ENCODE data around the gene CELA1. TPM values are rescaled to one million over a fixed set of nuclear protein-coding genes. Genes with fewer than 3 reads are reported as not detected.

The CELA1 gene
- total and polyA plus RNA-seq, 2 of the 13 experiments (the other 11 are each of a cell fraction or from before 2014, with no cell fraction given) = not detected

GRCh38 chr12:51335931-51336330 lies 10.5 kb downstream of the CELA1 start (continued):
- TF ChIP-seq HES4 (CRISPR knock-in tag; IDR thresholded peaks at IDR 0.05; ENCODE audit: borderline replicate concordance) (no peak), ARID3A (IDR thresholded peaks at IDR 0.05; ENCODE audit: low read depth, low read length) (no peak), ZNF383 (CRISPR knock-in tag; IDR thresholded peaks at IDR 0.05; ENCODE audit: borderline replicate concordance) (no peak), NR3C1 (CRISPR knock-in tag; IDR thresholded peaks at IDR 0.05) (no peak), NR2F6 (IDR thresholded peaks at IDR 0.05) (no peak), NR2F6 (CRISPR knock-in tag; IDR thresholded peaks at IDR 0.05) (no peak)

GRCh38 chr12:51334764-51335163 lies 11.7 kb downstream of the CELA1 start:
- BruUV-seq (replicated peaks) = no TSS peak
- no peaks in the 10 kb centered on the region for H3K27me3 ChIP-seq (ENCODE audit: control insufficient read depth in 1 of 2, insufficient read depth in 2 of 2, low read length in 2 of 2)
- no peaks in the 10 kb centered on the region for H3K4me1 ChIP-seq (ENCODE audit: insufficient read depth, low read length)
- no peaks in the 10 kb centered on the region for H3K36me3 ChIP-seq (replicated peaks in 1 of 2; ENCODE audit: control insufficient read depth in 1 of 2, insufficient read depth in 2 of 2, low read length in 2 of 2)
- H2AFZ ChIP-seq (ENCODE audit: low read length) = no peak overlapping the region
- in situ Hi-C loops (cut with HindIII; ENCODE audit: extremely low pct_ligation_motif_present, low pct_unique_long_range_greater_than_20kb) (no loop called here), intact Hi-C loops (cut with micrococcal nuclease; ENCODE audit: unreplicated experiment) (no loop called here)
- H3K79me2 ChIP-seq (ENCODE audit: insufficient read depth, low read length) = no peaks in the 10 kb centered on the region
- H3K27ac ChIP-seq (ENCODE audit: extremely low read length, insufficient read depth, low read length) = no peak overlapping the region
- no peaks in the 10 kb centered on the region for H4K20me1 ChIP-seq (ENCODE audit: insufficient read depth, low read length)
- ChIA-PET CTCF (ENCODE audit: low intra/inter-chr PET ratio, low total read pairs) (no interaction called here), POLR2A (no interaction called here)
- TF ChIP-seq SP140L (CRISPR knock-in tag; IDR thresholded peaks at IDR 0.05; ENCODE audit: borderline replicate concordance) = no peak
- H3K9me3 ChIP-seq (ENCODE audit: low read length) = no peaks in the 10 kb centered on the region
- ATAC-seq (no peak), DNase-seq (ENCODE audit: low spot score) (no peak), FAIRE-seq (no peak)
- no peak overlapping the region for H3K4me3 ChIP-seq (replicated peaks in 1 of 3; ENCODE audit: insufficient read depth in 1 of 3, low read depth in 2 of 3, low read length in 3 of 3)
- WGBS (ENCODE audit: low lambda C conversion rate) = 32% methylated on average over 4 of the region's 4 CpGs
- H3K4me2 ChIP-seq (ENCODE audit: low read depth, low read length) = no peak overlapping the region
- no peak overlapping the region for H3K9ac ChIP-seq (ENCODE audit: insufficient read depth, low read depth, low read length)

- H3K4me3 ChIP-seq (replicated peaks in 1 of 3; ENCODE audit: insufficient read depth in 1 of 3, low read depth in 2 of 3, low read length in 3 of 3) = no peak overlapping the region
- H3K27ac ChIP-seq (ENCODE audit: extremely low read length, insufficient read depth, low read length) = no peak overlapping the region
- no peaks in the 10 kb centered on the region for H4K20me1 ChIP-seq (ENCODE audit: insufficient read depth, low read length)
- no peaks in the 10 kb centered on the region for H3K79me2 ChIP-seq (ENCODE audit: insufficient read depth, low read length)
- no peaks in the 10 kb centered on the region for H3K9me3 ChIP-seq (ENCODE audit: low read length)
- 54% methylated on average over 6 of the region's 6 CpGs for WGBS (ENCODE audit: low lambda C conversion rate)
- H3K36me3 ChIP-seq (replicated peaks in 1 of 2; ENCODE audit: control insufficient read depth in 1 of 2, insufficient read depth in 2 of 2, low read length in 2 of 2) = no peaks in the 10 kb centered on the region
- FAIRE-seq (no peak), DNase-seq (ENCODE audit: low spot score) (no peak), ATAC-seq (no peak)
- in situ Hi-C loops (cut with HindIII; ENCODE audit: extremely low pct_ligation_motif_present, low pct_unique_long_range_greater_than_20kb) (no loop called here), intact Hi-C loops (cut with micrococcal nuclease; ENCODE audit: unreplicated experiment) (no loop called here)
- ChIA-PET POLR2A (no interaction called here), CTCF (ENCODE audit: low intra/inter-chr PET ratio, low total read pairs) (no interaction called here)
- H3K4me2 ChIP-seq (ENCODE audit: low read depth, low read length) = no peak overlapping the region
- no peaks in the 10 kb centered on the region for H3K27me3 ChIP-seq (ENCODE audit: control insufficient read depth in 1 of 2, insufficient read depth in 2 of 2, low read length in 2 of 2)
- H2AFZ ChIP-seq (ENCODE audit: low read length) = no peak overlapping the region
- no peaks in the 10 kb centered on the region for H3K4me1 ChIP-seq (ENCODE audit: insufficient read depth, low read length)
- no TSS peak for BruUV-seq (replicated peaks)
- TF ChIP-seq ZNF589 (CRISPR knock-in tag; conservative IDR thresholded peaks at IDR 0.05) (no peak), TEAD2 (CRISPR knock-in tag; IDR thresholded peaks at IDR 0.05) (no peak), ZNF317 (CRISPR knock-in tag; IDR thresholded peaks at IDR 0.05) (no peak), BRCA1 (CRISPR knock-in tag; IDR thresholded peaks at IDR 0.05) (no peak), PCBP2 (optimal IDR thresholded peaks at IDR 0.05; ENCODE audit: low read depth, low read length, poor library complexity, severe bottlenecking) (no peak), THRA (CRISPR knock-in tag; IDR thresholded peaks at IDR 0.05; ENCODE audit: borderline replicate concordance) (no peak), ZFP82 (CRISPR knock-in tag; IDR thresholded peaks at IDR 0.05; ENCODE audit: borderline replicate concordance) (no peak), IRF1 (CRISPR knock-in tag; IDR thresholded peaks at IDR 0.05; ENCODE audit: low read depth) (no peak)
- no peak overlapping the region for H3K9ac ChIP-seq (ENCODE audit: insufficient read depth, low read depth, low read length)
Observed at GRCh38 chr12:51333536-51333935, 12.9 kb downstream of the CELA1 start.

All from HepG2 (cell line).